HepG2 (cell line): ENCODE data around the gene RPL34. TPM values are rescaled to one million over a fixed set of nuclear protein-coding genes. Genes with fewer than 3 reads are reported as not detected.

Experiments
- ATAC-seq: fragments of 200-7000 bp; cut with Tn5 transposase; 3 replicates; pipeline ENCODE4 v1.9.1; 2020; ENCODE audit warnings: mild to moderate bottlenecking, moderate library complexity
- BruUV-seq: library from RNA; stranded (reverse); fragments of 400-500 nt; replicated peaks from 2 replicates; lab custom pipeline; 2021; lab: Mats Ljungman, UMichigan
- CTCF ChIA-PET: fragments of 300-600 bp; formaldehyde crosslinking; extraction: SDS; loops from one replicate; lab custom pipeline; 2021; ENCODE audit warnings: low total read pairs, inconsistent platforms, low intra/inter-chr PET ratio; lab: Yijun Ruan, JAX
- POLR2A ChIA-PET: fragments of 350-600 bp; sonication (Branson Sonifier 250); formaldehyde crosslinking; loops from one replicate; lab custom pipeline; 2020; ENCODE audit warnings: antibody characterized with exemption, inconsistent platforms; lab: Yijun Ruan, JAX
- DNase-seq: peaks from one replicate; pipeline ENCODE4 v3.0.0-alpha.2; 2015; ENCODE audit warnings: low spot score
- FAIRE-seq: peaks from 3 replicates; lab custom pipeline; 2011; peaks lifted over from hg19 to GRCh38; lab: Jason Lieb, UNC
- H2AFZ ChIP-seq: one replicate; pipeline ENCODE4 v1.6.1; 2011; ENCODE audit warnings: low read length, inconsistent platforms
- H3K27ac ChIP-seq: fragments of 300-600 bp; 3 replicates; pipeline ENCODE4 v1.8.0; 2011; ENCODE audit warnings: mixed run types, mild to moderate bottlenecking, mixed read lengths, low read length, inconsistent platforms; ENCODE audit not compliant: insufficient read depth; ENCODE audit errors: extremely low read length
- H3K27me3 ChIP-seq, 2 experiments: fragments of 200-600 bp in 1 of 2; 2 replicates in 1 of 2; 3 replicates in 1 of 2; pipeline versions ENCODE4 v1.6.0 to v1.8.0; 2011; ENCODE audit warnings: low read length in 2 of 2, mild to moderate bottlenecking in 2 of 2, moderate library complexity in 2 of 2, inconsistent platforms in 1 of 2; ENCODE audit not compliant: insufficient read depth in 2 of 2, control insufficient read depth in 1 of 2
- H3K36me3 ChIP-seq, 2 experiments: fragments of 200-600 bp in 1 of 2; replicated peaks in 1 of 2; 2 replicates in 1 of 2; 3 replicates in 1 of 2; pipeline versions ENCODE4 v1.5.1 to v1.8.0; 2011; ENCODE audit warnings: low read length in 2 of 2, inconsistent platforms in 1 of 2; ENCODE audit not compliant: insufficient read depth in 2 of 2, control insufficient read depth in 1 of 2
- H3K4me1 ChIP-seq: 2 replicates; pipeline ENCODE4 v1.5.1; 2012; ENCODE audit warnings: low read length, inconsistent platforms; ENCODE audit not compliant: insufficient read depth
- H3K4me2 ChIP-seq: 2 replicates; pipeline ENCODE4 v1.6.0; 2011; ENCODE audit warnings: low read depth, low read length, inconsistent platforms
- H3K4me3 ChIP-seq, 3 experiments: fragments of 200-600 bp in 1 of 3; sonication (generic), shearing (Covaris generic) in 1 of 3; replicated peaks in 1 of 3; 2 replicates each; pipeline ENCODE4 v1.5.1; 2011 to 2016; ENCODE audit warnings: low read length in 3 of 3, inconsistent platforms in 2 of 3, low read depth in 2 of 3, mild to moderate bottlenecking in 2 of 3, control low read depth in 1 of 3, mixed read lengths in 1 of 3; ENCODE audit not compliant: insufficient read depth in 1 of 3
- H3K79me2 ChIP-seq: one replicate; pipeline ENCODE4 v1.6.1; 2011; ENCODE audit warnings: low read length, inconsistent platforms; ENCODE audit not compliant: insufficient read depth
- H3K9ac ChIP-seq: 2 replicates; pipeline ENCODE4 v1.6.0; 2011; ENCODE audit warnings: mild to moderate bottlenecking, low read depth, low read length, inconsistent platforms; ENCODE audit not compliant: insufficient read depth
- H3K9me3 ChIP-seq: 2 replicates; pipeline ENCODE4 v1.5.1; 2012; ENCODE audit warnings: mild to moderate bottlenecking, low read length
- H4K20me1 ChIP-seq: 2 replicates; pipeline ENCODE4 v1.6.0; 2011; ENCODE audit warnings: inconsistent platforms, mild to moderate bottlenecking, low read length, moderate library complexity; ENCODE audit not compliant: insufficient read depth
- ELF1 ChIP-seq: sonication (generic); formaldehyde crosslinking; IDR thresholded peaks from 2 replicates; pipeline ENCODE4 v1.4.0; 2020; ENCODE audit warnings: missing genetic modification reagents
- HMG20A ChIP-seq: IDR thresholded peaks from 2 replicates; pipeline ENCODE4 v1.6.1; 2016; ENCODE audit warnings: borderline replicate concordance
- HOXA3 ChIP-seq: sonication (generic); formaldehyde crosslinking; IDR thresholded peaks from 2 replicates; pipeline ENCODE4 v1.5.0; 2020; ENCODE audit warnings: missing genetic modification reagents
- MATR3 ChIP-seq: sonication (generic); formaldehyde crosslinking; IDR thresholded peaks from 2 replicates; pipeline ENCODE4 v1.4.0; 2020; ENCODE audit warnings: missing genetic modification reagents
- MIER2 ChIP-seq: IDR thresholded peaks from 2 replicates; pipeline ENCODE4 v1.6.1; 2016; ENCODE audit warnings: missing biosample characterization, missing genetic modification reagents
- NFIB ChIP-seq: sonication (generic); formaldehyde crosslinking; IDR thresholded peaks from 2 replicates; pipeline ENCODE4 v1.9.0; 2021; ENCODE audit warnings: missing genetic modification reagents, mild to moderate bottlenecking, borderline replicate concordance
- NONO ChIP-seq, 2 experiments: fragments of 450-650 bp in 1 of 2; sonication (generic) in 1 of 2; formaldehyde crosslinking in 1 of 2; IDR thresholded peaks in 1 of 2; conservative IDR thresholded peaks in 1 of 2; 2 replicates each; pipeline versions ENCODE4 v1.6.1 to v1.8.0; 2017 to 2022; ENCODE audit warnings: mild to moderate bottlenecking in 1 of 2, missing genetic modification reagents in 1 of 2, moderate library complexity in 1 of 2
- RORA ChIP-seq: sonication (generic); formaldehyde crosslinking; IDR thresholded peaks from 2 replicates; pipeline ENCODE4 v1.5.0; 2020; ENCODE audit warnings: mild to moderate bottlenecking, missing genetic modification reagents, moderate library complexity
- SIN3B ChIP-seq: fragments of 150-350 bp; IDR thresholded peaks from 2 replicates; pipeline ENCODE4 v1.6.1; 2014; ENCODE audit warnings: low read length
- SRF ChIP-seq: IDR thresholded peaks from 2 replicates; pipeline ENCODE4 v1.6.1; 2011; ENCODE audit warnings: mild to moderate bottlenecking, low read depth, low read length, moderate library complexity
- TBL1XR1 ChIP-seq: fragments of 150-350 bp; IDR thresholded peaks from 2 replicates; pipeline ENCODE4 v1.6.1; 2014; ENCODE audit warnings: borderline replicate concordance, low read length; ENCODE audit not compliant: partially characterized antibody
- TBP ChIP-seq: sonication (generic); formaldehyde crosslinking; IDR thresholded peaks from 2 replicates; pipeline ENCODE4 v1.5.0; 2020; ENCODE audit warnings: missing genetic modification reagents
- TOPORS ChIP-seq: sonication (generic); formaldehyde crosslinking; IDR thresholded peaks from 2 replicates; pipeline ENCODE4 v1.8.0; 2023; ENCODE audit warnings: mild to moderate bottlenecking, missing genetic modification reagents
- ZFP90 ChIP-seq: sonication (generic); formaldehyde crosslinking; IDR thresholded peaks from 2 replicates; pipeline ENCODE4 v1.8.0; 2022; ENCODE audit warnings: missing genetic modification reagents, mild to moderate bottlenecking, inconsistent platforms, borderline replicate concordance
- ZNF20 ChIP-seq: sonication (generic); formaldehyde crosslinking; IDR thresholded peaks from 2 replicates; pipeline ENCODE4 v1.4.0; 2020; ENCODE audit warnings: mild to moderate bottlenecking, moderate library complexity, missing genetic modification reagents
- ZNF235 ChIP-seq: sonication (generic); formaldehyde crosslinking; IDR thresholded peaks from 2 replicates; pipeline ENCODE4 v1.8.1; 2023; ENCODE audit warnings: mild to moderate bottlenecking, missing genetic modification reagents, borderline replicate concordance
- ZNF274 ChIP-seq: sonication (generic); formaldehyde crosslinking; IDR thresholded peaks from 2 replicates; pipeline ENCODE4 v1.5.1; 2020; ENCODE audit warnings: mild to moderate bottlenecking, missing genetic modification reagents
- ZNF510 ChIP-seq: sonication (generic); formaldehyde crosslinking; IDR thresholded peaks from 2 replicates; pipeline ENCODE4 v1.4.0; 2020; ENCODE audit warnings: low read depth, mild to moderate bottlenecking, missing genetic modification reagents
- ZNF607 ChIP-seq: sonication (generic); formaldehyde crosslinking; IDR thresholded peaks from 2 replicates; pipeline ENCODE4 v1.5.1; 2020; ENCODE audit warnings: missing genetic modification reagents, mild to moderate bottlenecking, borderline replicate concordance
- ZNF619 ChIP-seq: sonication (generic); formaldehyde crosslinking; IDR thresholded peaks from 2 replicates; pipeline ENCODE4 v1.4.0; 2020; ENCODE audit warnings: mild to moderate bottlenecking, missing genetic modification reagents
- WGBS: methylation state at CpG from one replicate; pipeline ENCODE4 v1.1.6; 2017; ENCODE audit warnings: low lambda C conversion rate; 5-methylcytosine and 5-hydroxymethylcytosine counted together
- in situ Hi-C: cut with HindIII; loops from 2 replicates; pipeline ENCODE4 v1.10.0; 2017; ENCODE audit warnings: low pct_unique_long_range_greater_than_20kb; ENCODE audit not compliant: extremely low pct_ligation_motif_present
- intact Hi-C: fragments of 100-400 bp; cut with micrococcal nuclease; formaldehyde crosslinking; loops from one replicate; pipeline ENCODE4 v1.10.0; 2022; ENCODE audit not compliant: unreplicated experiment
- polyA plus RNA-seq, 8 experiments: library from polyadenylated mRNA; depleted of rRNA in 3 of 8; stranded (reverse) in 7 of 8; unstranded in 1 of 8; fragments of >200 nt; fragmentation: Illumina TruSeq in 4 of 8; extraction: Trizol in 4 of 8; gene quantifications; 2 replicates each; pipeline versions ENCODE4 v1.2.1 to v1.2.3, GENCODE V29; 2011 to 2016; ENCODE audit warnings: low read depth in 4 of 8, missing spikeins in 1 of 8, mixed read lengths in 1 of 8; ENCODE audit not compliant: insufficient read depth in 1 of 8
- total RNA-seq, 5 experiments: library from RNA; depleted of rRNA; stranded (reverse); fragments of >200 nt; fragmentation: Illumina TruSeq; extraction: Trizol; gene quantifications; 2 replicates each; pipeline ENCODE4 v1.2.3, GENCODE V29; 2016; ENCODE audit warnings: low read depth in 1 of 5
- TF ChIP-seq, protein P1 (sequence below): sonication (generic); formaldehyde crosslinking; IDR thresholded peaks from 2 replicates; pipeline ENCODE4 v1.4.0; 2020; ENCODE audit warnings: missing genetic modification reagents

The RPL34 gene
- total and polyA plus RNA-seq, 2 of the 13 experiments (the other 11 are each of a cell fraction or from before 2014, with no cell fraction given), result 2,235 to 3,985 TPM

DNA sequence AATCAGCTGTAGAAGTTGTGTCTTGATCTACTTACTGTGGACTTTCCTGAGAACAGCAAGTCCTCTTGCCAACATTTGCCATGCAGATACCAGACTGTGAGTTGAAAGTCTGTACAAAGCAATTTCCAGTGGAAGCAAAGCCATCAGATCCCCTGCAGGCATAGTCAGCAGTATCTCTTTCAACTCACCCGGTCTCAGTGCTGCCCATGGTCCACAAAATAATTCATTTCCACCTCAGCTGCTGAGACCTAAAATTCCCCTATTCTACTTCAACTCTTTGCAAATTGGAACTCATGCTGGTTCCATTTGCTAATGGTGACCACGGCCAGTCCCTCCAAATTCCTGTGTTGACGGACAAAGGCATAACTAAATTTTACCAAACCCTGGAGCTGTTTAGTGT lies 46.0 kb upstream of the RPL34 start:
- in situ Hi-C loops (loop anchor here (5.0 kb wide), 1 partner anchor 557 kb away; no protein-coding TSS in a partner anchor), intact Hi-C loops (no loop called here)
- H2AFZ ChIP-seq, result no peak overlapping the region
- no peak overlapping the region for H3K9ac ChIP-seq
- ATAC-seq, result no peak
- BruUV-seq, result no TSS peak
- no peak overlapping the region for H3K4me3 ChIP-seq
- no peak for DNase-seq
- CTCF ChIA-PET, result no interaction called here
- H3K4me1 ChIP-seq, result no peaks in the 10 kb centered on the region
- WGBS, result 33% methylated on average over 3 of the region's 3 CpGs
- no peaks in the 10 kb centered on the region for H3K79me2 ChIP-seq
- no peaks in the 10 kb centered on the region for H3K27me3 ChIP-seq
- no peaks in the 10 kb centered on the region for H4K20me1 ChIP-seq
- FAIRE-seq, result no peak
- no peak overlapping the region for H3K27ac ChIP-seq
- no peak overlapping the region for H3K4me2 ChIP-seq
- TF ChIP-seq MIER2 (no peak), MATR3 (CRISPR knock-in tag) (no peak), TOPORS (CRISPR knock-in tag) (no peak), ZNF274 (CRISPR knock-in tag) (no peak)
- H3K9me3 ChIP-seq, result no peaks in the 10 kb centered on the region
- no peaks in the 10 kb centered on the region for H3K36me3 ChIP-seq
- POLR2A ChIA-PET, result no interaction called here

GRCh38 chr4:108581083-108581482 lies 39.3 kb upstream of the RPL34 start:
- BruUV-seq, result no TSS peak
- no peak for DNase-seq
- ChIA-PET POLR2A (no interaction called here), CTCF (no interaction called here)
- no peak for FAIRE-seq
- intact Hi-C loops (no loop called here), in situ Hi-C loops (no loop called here)
- H3K4me3 ChIP-seq, result no peak overlapping the region
- H2AFZ ChIP-seq, result no peak overlapping the region
- WGBS, result 5% methylated on average over 6 of the region's 6 CpGs
- no peak overlapping the region for H3K27ac ChIP-seq
- no peaks in the 10 kb centered on the region for H3K4me1 ChIP-seq
- no peaks in the 10 kb centered on the region for H3K79me2 ChIP-seq
- H3K9ac ChIP-seq, result no peak overlapping the region
- no peaks in the 10 kb centered on the region for H3K36me3 ChIP-seq
- 0 out of 5 replicates have a peak, but pooled peaks cover 0 to 10% of the 10 kb centered on the region in 2 experiments for H3K27me3 ChIP-seq
- H3K9me3 ChIP-seq, result no peaks in the 10 kb centered on the region
- no peak overlapping the region for H3K4me2 ChIP-seq
- H4K20me1 ChIP-seq, result no peaks in the 10 kb centered on the region
- no peak for ATAC-seq
- no peak for TF ChIP-seq TBL1XR1
- TF ChIP-seq, protein P1, sequence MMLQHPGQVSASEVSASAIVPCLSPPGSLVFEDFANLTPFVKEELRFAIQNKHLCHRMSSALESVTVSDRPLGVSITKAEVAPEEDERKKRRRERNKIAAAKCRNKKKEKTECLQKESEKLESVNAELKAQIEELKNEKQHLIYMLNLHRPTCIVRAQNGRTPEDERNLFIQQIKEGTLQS (CRISPR knock-in tag), result no peak
- no peak for TF ChIP-seq RORA
- no peak for TF ChIP-seq ZNF235 (CRISPR knock-in tag)
- no peak for TF ChIP-seq ZNF619 (CRISPR knock-in tag)
- TF ChIP-seq SIN3B, result no peak
- no peak for TF ChIP-seq HMG20A (CRISPR knock-in tag)
- TF ChIP-seq NONO (IDR thresholded peaks at IDR 0.05), result no peak
- TF ChIP-seq NONO (CRISPR knock-in tag; conservative IDR thresholded peaks at IDR 0.05), result no peak
- no peak for TF ChIP-seq ZFP90
- no peak for TF ChIP-seq HOXA3
- no peak for TF ChIP-seq SRF
- TF ChIP-seq ZNF20 (CRISPR knock-in tag), result no peak
- TF ChIP-seq TBP, result no peak
- no peak for TF ChIP-seq ZNF510 (CRISPR knock-in tag)
- no peak for TF ChIP-seq ELF1 (CRISPR knock-in tag)
- TF ChIP-seq NFIB (CRISPR knock-in tag), result no peak
- no peak for TF ChIP-seq ZNF607 (CRISPR knock-in tag)
